Subcutaneous adipose tissue (tissue), 4 donors: ENCODE data around the gene SEMA4D. TPM values are rescaled to one million over a fixed set of nuclear protein-coding genes. Genes with fewer than 3 reads are reported as not detected.

Experiments
- total RNA-seq, 4 donors: library from RNA; depleted of rRNA; stranded (reverse); fragments of >200 nt; gene quantifications; one replicate each; pipeline ENCODE4 v1.1.0, GENCODE V29; 2016
- TF ChIP-seq, protein P1 (sequence below): fragments of 450-650 bp; IDR thresholded peaks from one replicate; pipeline ENCODE4 v1.5.1; 2016; ENCODE audit warnings: low read depth, mild to moderate bottlenecking, control low read depth, antibody characterized with exemption, moderate library complexity

SEMA4D gene
- total RNA-seq, 4 donors from 2014 or later = 6.0 to 18.3 (median 10.9) TPM

DNA sequence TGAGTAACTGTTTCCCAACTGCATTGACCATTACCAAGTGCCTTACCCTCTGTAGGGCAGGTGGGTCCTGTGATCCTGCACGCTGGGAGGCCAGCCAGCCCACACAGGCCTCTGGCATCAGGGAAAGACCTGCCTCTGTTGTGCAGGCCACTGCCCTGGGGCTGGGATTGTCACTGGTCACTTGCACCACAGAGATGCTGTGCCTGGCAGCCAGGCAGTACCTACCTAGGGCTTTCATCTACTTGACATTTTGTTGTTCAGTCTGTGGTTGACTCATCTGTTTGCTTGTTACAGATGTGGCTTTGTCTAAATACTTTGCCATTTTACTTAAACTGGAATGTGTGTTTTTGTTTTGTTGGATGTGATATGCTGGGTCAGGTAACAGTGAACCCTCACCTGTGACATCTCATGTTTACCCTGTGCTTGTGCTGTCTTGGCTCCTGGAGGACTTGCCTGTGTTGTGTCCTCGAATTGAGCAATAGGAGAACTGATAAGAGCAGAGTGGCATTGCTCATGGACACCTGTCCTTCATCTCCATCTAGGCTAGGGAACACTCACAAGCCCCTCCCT is 146.8 kb downstream of the SEMA4D start:
- TF ChIP-seq, protein P1, sequence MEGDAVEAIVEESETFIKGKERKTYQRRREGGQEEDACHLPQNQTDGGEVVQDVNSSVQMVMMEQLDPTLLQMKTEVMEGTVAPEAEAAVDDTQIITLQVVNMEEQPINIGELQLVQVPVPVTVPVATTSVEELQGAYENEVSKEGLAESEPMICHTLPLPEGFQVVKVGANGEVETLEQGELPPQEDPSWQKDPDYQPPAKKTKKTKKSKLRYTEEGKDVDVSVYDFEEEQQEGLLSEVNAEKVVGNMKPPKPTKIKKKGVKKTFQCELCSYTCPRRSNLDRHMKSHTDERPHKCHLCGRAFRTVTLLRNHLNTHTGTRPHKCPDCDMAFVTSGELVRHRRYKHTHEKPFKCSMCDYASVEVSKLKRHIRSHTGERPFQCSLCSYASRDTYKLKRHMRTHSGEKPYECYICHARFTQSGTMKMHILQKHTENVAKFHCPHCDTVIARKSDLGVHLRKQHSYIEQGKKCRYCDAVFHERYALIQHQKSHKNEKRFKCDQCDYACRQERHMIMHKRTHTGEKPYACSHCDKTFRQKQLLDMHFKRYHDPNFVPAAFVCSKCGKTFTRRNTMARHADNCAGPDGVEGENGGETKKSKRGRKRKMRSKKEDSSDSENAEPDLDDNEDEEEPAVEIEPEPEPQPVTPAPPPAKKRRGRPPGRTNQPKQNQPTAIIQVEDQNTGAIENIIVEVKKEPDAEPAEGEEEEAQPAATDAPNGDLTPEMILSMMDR = no peak

DNA sequence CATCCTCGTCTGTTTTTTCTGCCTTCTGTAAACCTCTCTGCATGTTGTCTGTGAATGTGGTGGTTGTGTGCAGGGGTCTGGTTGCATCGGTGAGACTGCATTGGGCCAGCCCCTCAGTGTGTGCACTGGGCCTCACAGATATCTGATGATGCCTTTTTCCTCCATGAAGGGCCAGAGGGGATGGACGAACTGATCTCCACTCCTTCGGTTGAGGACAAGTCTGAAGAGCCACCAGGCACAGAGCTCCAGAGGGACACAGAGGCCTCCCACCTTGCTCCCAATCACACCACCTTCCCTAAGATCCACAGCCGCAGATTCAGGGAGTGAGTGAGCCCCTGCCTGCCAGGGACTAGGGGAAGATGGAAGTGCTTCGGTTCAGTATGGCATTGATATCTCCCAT is 148.3 kb downstream of the SEMA4D start:
- TF ChIP-seq, protein P1 = no peak

DNA sequence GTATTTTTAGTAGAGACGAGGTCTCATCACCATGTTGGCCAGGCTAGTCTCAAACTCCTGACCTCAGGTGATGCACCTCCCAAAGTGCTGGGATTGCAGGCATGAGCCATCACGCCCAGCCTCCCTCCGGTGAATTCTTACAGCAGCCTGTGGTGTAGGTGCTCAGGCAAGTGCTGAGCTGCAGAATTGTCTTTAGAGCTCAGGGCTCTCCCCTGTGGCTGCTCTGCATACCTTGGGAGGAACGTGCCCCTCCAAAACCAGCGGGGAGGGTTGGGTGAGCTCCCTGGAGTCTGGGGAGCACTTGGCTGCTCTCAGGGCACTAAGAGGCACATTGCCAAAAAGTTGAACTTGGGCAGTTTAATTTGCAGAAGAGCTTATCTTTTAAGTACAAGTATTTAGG is 150.3 kb downstream of the SEMA4D start:
- TF ChIP-seq, protein P1 = no peak

DNA sequence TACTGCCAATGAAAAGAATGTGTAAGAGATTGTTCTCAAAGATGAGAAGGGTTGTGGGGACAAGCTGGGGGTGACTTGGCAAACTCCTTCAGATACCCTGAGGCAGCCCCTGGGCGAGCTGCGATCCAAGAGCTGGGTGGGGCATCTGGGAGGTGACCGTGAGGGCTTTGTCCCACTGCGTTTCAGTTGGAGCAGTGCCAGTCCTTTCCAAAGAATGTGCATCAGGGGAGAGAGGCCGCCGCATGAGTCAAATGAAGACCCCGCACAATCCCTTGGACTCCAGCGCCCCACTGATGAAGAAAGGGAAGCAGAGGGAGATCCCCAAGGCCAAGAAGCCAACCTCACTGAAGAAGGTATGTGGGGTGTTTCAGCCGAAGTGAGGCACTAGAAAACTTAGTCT is 151.2 kb downstream of the SEMA4D start:
- TF ChIP-seq, protein P1 = no peak

DNA sequence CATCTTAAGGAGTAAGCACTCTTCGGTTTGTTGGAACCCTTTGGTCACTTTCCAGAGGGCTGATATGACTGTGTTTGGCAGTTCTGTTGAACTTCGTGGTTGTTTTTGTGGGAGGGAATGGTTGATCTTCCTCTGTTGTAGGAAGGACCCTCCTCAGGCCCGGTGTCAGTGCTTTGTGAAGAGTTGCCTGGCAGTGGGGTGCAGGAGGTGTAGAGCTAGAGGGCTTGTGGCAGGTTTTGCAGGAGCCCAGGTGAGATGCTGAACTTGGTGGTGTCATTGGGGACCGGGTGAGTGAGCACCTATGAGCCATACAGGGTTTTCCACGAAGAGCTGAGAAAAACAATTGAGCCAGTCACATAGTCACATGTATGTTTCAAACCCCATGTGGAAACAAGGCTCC is 152.4 kb downstream of the SEMA4D start:
- TF ChIP-seq, protein P1 = no peak

DNA sequence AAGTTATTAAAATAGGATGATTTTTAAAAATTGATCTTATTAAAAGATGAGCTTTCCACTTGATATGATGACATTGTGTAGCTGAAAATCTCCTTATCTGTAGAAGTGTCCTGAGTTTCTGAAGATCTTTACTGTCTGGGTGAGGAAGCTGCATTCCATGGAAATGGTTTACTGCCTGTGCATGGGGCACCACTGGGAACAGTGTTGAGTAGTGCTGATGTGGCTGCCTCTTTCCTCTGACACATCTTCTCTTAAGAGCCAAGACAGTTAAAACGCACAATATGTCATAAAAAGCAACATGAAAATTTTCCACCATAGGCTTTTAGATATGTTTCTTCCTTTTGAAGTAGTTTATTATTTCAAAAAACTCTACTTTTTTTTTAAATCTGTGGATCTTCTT is 155.0 kb downstream of the SEMA4D start:
- TF ChIP-seq, protein P1 = no peak

DNA sequence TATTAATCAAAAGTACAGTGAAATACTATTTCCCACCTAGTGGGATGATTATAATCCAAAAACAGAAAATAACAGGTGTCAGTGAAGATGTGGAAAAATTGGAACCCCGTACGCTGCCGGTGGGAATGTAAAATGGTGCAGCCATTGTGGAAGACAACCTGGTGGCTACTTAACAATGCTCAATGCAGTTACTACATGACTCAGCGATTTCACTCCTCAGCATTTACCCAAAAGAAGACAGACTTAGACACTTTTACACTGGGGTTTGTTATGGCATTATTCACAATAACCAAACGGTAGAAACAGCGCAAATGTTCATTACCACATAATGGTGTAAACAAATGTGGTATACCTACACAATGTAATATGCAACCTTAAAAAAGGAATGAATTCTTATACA is 155.7 kb downstream of the SEMA4D start:
- TF ChIP-seq, protein P1 = no peak
